CD4-positive, CD25-positive, alpha-beta regulatory T cell (primary cell): Measurements from ENCODE around the gene EFCAB11. TPM values are rescaled to one million over a fixed set of nuclear protein-coding genes. Genes with fewer than 3 reads are reported as not detected.

Experiments
- ATAC-seq, 2 donors: fragments of 150-1000 bp; cut with Tn5 transposase; one replicate each; pipeline ENCODE4 v1.10.0; 2021; ENCODE audit warnings: low read depth in 2 of 2, moderate number of reproducible peaks in 2 of 2, moderate library complexity in 1 of 2
- DNase-seq, 3 donors: peaks; one replicate each; pipeline versions ENCODE4 v3.0.0 to v3.0.0-alpha.2; 2012 to 2022; ENCODE audit warnings: mixed read lengths in 1 of 3
- H3K27ac ChIP-seq: one replicate; pipeline ENCODE4 v1.7.0; 2013; ENCODE audit warnings: mild to moderate bottlenecking, low read length; ENCODE audit not compliant: insufficient read depth, poor library complexity, severe bottlenecking
- H3K27me3 ChIP-seq: one replicate; pipeline ENCODE4 v1.7.0; 2013; ENCODE audit warnings: low read length; ENCODE audit not compliant: control insufficient read depth, insufficient read depth
- H3K36me3 ChIP-seq: one replicate; pipeline ENCODE4 v1.7.0; 2013; ENCODE audit warnings: mild to moderate bottlenecking, low read length, moderate library complexity; ENCODE audit not compliant: control insufficient read depth, insufficient read depth
- H3K4me1 ChIP-seq: 2 replicates; pipeline ENCODE4 v1.7.0; 2013; ENCODE audit warnings: mild to moderate bottlenecking, low read length; ENCODE audit not compliant: insufficient read depth, control insufficient read depth, poor library complexity, severe bottlenecking
- H3K4me3 ChIP-seq: one replicate; pipeline ENCODE4 v1.7.0; 2013; ENCODE audit warnings: low read depth, mild to moderate bottlenecking, low read length, moderate library complexity
- H3K9me3 ChIP-seq, 2 experiments: 1 replicate in 1 of 2; 2 replicates in 1 of 2; pipeline ENCODE4 v1.7.0; 2013; ENCODE audit warnings: low read length in 2 of 2, mild to moderate bottlenecking in 1 of 2, moderate library complexity in 1 of 2; ENCODE audit not compliant: control insufficient read depth in 2 of 2
- H3K27ac Mint-ChIP-seq, 3 donors: one replicate each; pipeline ENCODE4 v1.8.0; 2020 to 2022; ENCODE audit warnings: mild to moderate bottlenecking in 3 of 3, mixed read lengths in 3 of 3, moderate library complexity in 2 of 3
- H3K27me3 Mint-ChIP-seq: one replicate; pipeline ENCODE4 v1.8.0; 2022; ENCODE audit warnings: mild to moderate bottlenecking, mixed read lengths
- H3K36me3 Mint-ChIP-seq: one replicate; pipeline ENCODE4 v1.8.0; 2020; ENCODE audit warnings: mixed read lengths
- H3K4me1 Mint-ChIP-seq, 4 donors: one replicate each; pipeline ENCODE4 v1.8.0; 2020 to 2022; ENCODE audit warnings: mixed read lengths in 4 of 4, mild to moderate bottlenecking in 1 of 4
- H3K4me3 Mint-ChIP-seq, 4 donors: one replicate each; pipeline ENCODE4 v1.8.0; 2020 to 2022; ENCODE audit warnings: mild to moderate bottlenecking in 4 of 4, mixed read lengths in 4 of 4, moderate library complexity in 3 of 4
- H3K9me3 Mint-ChIP-seq, 7 donors: one replicate each; pipeline ENCODE4 v1.8.0; 2020 to 2022; ENCODE audit warnings: mixed read lengths in 7 of 7, mild to moderate bottlenecking in 3 of 7, moderate library complexity in 2 of 7
- polyA plus RNA-seq, 4 donors: library from polyadenylated mRNA; unstranded; fragments of 300-500 nt; fragmentation: Illumina TruSeq; gene quantifications; one replicate each; pipeline ENCODE4 v1.2.3, GENCODE V29; 2021
- total RNA-seq: library from RNA; stranded (reverse); gene quantifications from one replicate; pipeline ENCODE4 v1.2.3, GENCODE V29; 2022

The EFCAB11 gene
- total and polyA plus RNA-seq, 5 donors from 2014 or later = 0.84 to 2.9 (median 1.6) TPM

DNA sequence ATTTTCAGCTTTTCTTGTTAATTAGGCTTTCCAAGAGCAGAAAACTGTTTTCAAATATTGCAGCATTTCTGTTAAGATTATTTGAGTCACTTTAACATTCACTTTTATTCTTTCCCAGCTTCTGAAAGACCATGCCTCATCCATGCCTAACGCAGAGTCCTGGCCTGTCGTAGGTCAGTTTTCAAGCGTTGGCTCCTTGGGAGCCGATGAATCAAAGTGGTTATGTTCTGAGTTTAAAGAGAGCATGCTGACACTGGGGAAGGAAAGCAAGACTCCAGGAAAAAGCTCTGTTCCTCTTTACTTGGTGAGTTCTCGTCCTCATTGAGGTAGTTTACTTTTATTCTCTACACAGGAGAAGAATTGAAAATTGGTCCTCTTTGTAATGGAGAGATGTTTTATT is 34.3 kb upstream of the EFCAB11 start:
- Mint-ChIP-seq H3K4me3 (no peak overlapping the region), H3K27me3 (no peaks in the 10 kb centered on the region), H3K27ac (no peak overlapping the region), H3K36me3 (peaks cover 52% of the 10 kb centered on the region), H3K4me1 (peaks cover 0 to 9% (median 4%) of the 10 kb centered on the region in 4 donors), H3K9me3 (no peaks in the 10 kb centered on the region)
- Histone ChIP-seq H3K36me3 (peaks cover 77% of the 10 kb centered on the region), H3K4me3 (no peak overlapping the region), H3K9me3 (no peaks in the 10 kb centered on the region), H3K4me1 (no peaks in the 10 kb centered on the region), H3K27me3 (no peaks in the 10 kb centered on the region), H3K27ac (no peak overlapping the region)
- no peak for DNase-seq
- no peak for ATAC-seq

DNA sequence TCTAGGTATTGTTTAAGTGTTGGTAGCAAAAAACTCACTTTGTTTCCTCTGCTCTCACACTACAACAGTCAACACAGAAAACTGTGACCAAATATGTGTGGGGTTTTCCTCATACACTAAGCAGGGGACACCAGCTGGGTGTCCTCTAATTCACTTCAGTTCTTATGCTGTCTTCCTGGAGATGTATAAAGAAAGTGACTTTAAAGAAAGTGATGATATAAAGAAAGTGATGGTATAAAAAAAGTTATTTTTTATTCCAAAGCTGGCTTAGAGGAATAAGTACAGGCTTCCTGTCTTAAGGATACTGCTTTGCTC is 32.6 kb upstream of the EFCAB11 start:
- H3K27ac Mint-ChIP-seq = no peak overlapping the region
- H3K4me3 ChIP-seq = no peak overlapping the region
- no peaks in the 10 kb centered on the region for H3K4me1 ChIP-seq
- H3K4me3 Mint-ChIP-seq = no peak overlapping the region
- no peaks in the 10 kb centered on the region for H3K9me3 Mint-ChIP-seq
- no peaks in the 10 kb centered on the region for H3K9me3 ChIP-seq
- peaks cover 0 to 8% (median 3%) of the 10 kb centered on the region in 4 donors for H3K4me1 Mint-ChIP-seq
- no peak for DNase-seq
- H3K27ac ChIP-seq = no peak overlapping the region
- H3K27me3 Mint-ChIP-seq = no peaks in the 10 kb centered on the region
- H3K36me3 ChIP-seq = peaks cover 78% of the 10 kb centered on the region
- H3K27me3 ChIP-seq = no peaks in the 10 kb centered on the region
- ATAC-seq = no peak
- peaks cover 55% of the 10 kb centered on the region for H3K36me3 Mint-ChIP-seq

DNA sequence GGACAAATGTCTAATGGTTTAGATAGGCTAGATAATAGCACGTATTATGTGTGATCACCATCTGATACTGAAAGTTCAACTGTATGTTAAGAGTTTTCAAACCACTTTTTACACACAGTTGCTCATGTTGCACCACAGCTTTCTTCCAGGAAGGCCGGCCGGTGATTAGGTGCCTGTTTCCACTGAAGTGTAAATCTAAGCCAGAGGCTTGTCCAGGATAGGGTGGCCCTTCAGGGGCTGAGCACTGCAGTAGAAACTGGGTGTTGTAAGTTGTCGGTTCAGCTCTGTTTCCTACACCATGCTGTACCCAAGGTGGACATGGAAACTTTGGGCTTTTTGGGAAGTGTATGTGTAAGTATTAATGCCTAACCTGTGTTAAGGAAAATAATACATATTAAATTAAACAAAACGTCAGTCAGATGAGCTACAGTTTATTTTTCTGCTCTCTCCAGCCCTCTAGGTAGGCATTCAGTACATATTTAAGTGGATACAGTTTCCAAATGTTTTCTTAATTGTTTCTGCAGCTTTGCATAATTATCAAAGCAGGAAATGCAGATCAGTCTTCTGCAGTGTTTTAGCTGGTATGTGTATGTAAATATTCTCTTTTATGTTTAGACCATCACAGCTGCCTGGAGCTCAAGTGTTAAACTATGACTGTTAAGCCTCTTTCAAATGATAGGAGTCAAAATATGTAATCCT is 32.1 kb upstream of the EFCAB11 start:
- H3K27me3 ChIP-seq = no peaks in the 10 kb centered on the region
- Mint-ChIP-seq H3K9me3 (no peaks in the 10 kb centered on the region), H3K36me3 (peaks cover 58% of the 10 kb centered on the region), H3K27me3 (no peaks in the 10 kb centered on the region), H3K4me3 (no peak overlapping the region), H3K4me1 (peaks cover 0 to 8% (median 3%) of the 10 kb centered on the region in 4 donors), H3K27ac (no peak overlapping the region)
- H3K4me3 ChIP-seq = no peak overlapping the region
- no peaks in the 10 kb centered on the region for H3K9me3 ChIP-seq
- no peak for ATAC-seq
- no peak for DNase-seq
- no peaks in the 10 kb centered on the region for H3K4me1 ChIP-seq
- H3K36me3 ChIP-seq = peaks cover 81% of the 10 kb centered on the region
- no peak overlapping the region for H3K27ac ChIP-seq

DNA sequence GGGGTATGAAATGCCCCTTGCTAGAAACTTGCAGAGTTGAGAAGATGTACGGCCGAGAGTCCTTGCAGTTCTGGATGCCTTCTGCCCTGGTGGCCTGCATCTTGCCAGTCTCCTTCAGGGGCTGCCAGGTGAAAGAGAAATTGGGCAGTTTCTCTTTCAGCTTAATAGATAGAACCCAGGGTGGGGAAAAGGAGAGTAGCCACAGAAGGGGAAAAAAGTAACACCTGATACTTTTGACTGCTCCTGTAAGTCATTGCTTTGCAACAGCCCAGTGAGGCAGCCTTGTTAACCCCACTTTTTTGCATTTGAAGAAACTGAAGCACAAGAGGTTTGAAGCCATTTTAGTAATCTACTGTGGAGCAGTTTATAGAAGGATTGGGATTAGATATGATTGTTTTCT is 28.8 kb upstream of the EFCAB11 start:
- Histone ChIP-seq H3K27me3 (no peaks in the 10 kb centered on the region), H3K4me1 (no peaks in the 10 kb centered on the region), H3K27ac (no peak overlapping the region), H3K4me3 (no peak overlapping the region), H3K36me3 (peaks cover 78% of the 10 kb centered on the region), H3K9me3 (no peaks in the 10 kb centered on the region)
- Mint-ChIP-seq H3K27me3 (no peaks in the 10 kb centered on the region), H3K27ac (peak overlapping the region in 1 of 3 donors; percentile 31), H3K9me3 (no peaks in the 10 kb centered on the region), H3K4me1 (peaks cover 0 to 8% (median 2%) of the 10 kb centered on the region in 4 donors), H3K4me3 (no peak overlapping the region), H3K36me3 (peaks cover 65% of the 10 kb centered on the region)
- DNase-seq (no peak), ATAC-seq (no peak)

DNA sequence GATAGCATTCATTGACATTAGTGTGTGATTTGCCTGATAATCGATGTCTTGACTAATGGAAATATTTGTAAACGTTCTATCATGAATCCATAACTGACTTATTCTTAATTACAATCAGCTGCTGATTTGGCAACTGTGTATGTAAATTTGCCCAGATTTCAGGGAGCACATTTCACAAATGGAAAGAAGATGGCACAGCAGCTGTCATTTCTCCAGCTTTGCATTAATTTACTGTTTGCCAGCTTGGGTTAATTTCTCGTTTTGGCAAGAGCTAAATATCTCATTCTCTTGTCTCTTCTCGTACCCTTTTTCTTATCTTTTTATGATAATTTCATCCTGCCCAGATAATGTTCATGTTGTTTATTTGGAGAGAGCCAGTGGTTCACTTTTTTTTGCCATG is 24.1 kb upstream of the EFCAB11 start:
- Mint-ChIP-seq H3K4me3 (no peak overlapping the region), H3K4me1 (no peaks in the 10 kb centered on the region), H3K27ac (no peak overlapping the region), H3K27me3 (no peaks in the 10 kb centered on the region), H3K9me3 (no peaks in the 10 kb centered on the region), H3K36me3 (peaks cover 45% of the 10 kb centered on the region)
- ATAC-seq (no peak), DNase-seq (no peak)
- peaks cover 81% of the 10 kb centered on the region for H3K36me3 ChIP-seq
- no peak overlapping the region for H3K27ac ChIP-seq
- no peak overlapping the region for H3K4me3 ChIP-seq
- no peaks in the 10 kb centered on the region for H3K27me3 ChIP-seq
- H3K9me3 ChIP-seq = no peaks in the 10 kb centered on the region
- H3K4me1 ChIP-seq = no peaks in the 10 kb centered on the region

DNA sequence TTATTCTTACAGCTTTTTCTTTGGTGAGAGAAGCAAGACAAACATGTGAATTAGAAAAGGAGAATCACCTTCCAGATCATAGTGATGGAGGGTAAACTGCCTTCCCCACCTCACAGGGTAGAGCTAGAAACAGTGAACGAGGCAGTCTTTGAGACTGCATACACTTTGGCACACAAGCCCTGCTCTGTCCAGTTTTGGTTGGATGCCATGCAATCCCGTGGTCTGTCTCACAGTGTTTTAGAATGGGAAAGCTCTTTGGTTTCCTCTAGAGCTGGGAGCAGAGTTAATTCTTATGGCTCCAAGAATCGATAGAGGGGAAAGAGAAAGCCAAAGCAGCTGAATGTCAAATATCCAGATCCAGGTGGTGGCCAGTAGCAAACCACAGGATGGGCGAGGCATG is 23.1 kb upstream of the EFCAB11 start:
- no peaks in the 10 kb centered on the region for H3K27me3 Mint-ChIP-seq
- H3K4me3 Mint-ChIP-seq = no peak overlapping the region
- Histone ChIP-seq H3K9me3 (no peaks in the 10 kb centered on the region), H3K27me3 (no peaks in the 10 kb centered on the region), H3K36me3 (peaks cover 80% of the 10 kb centered on the region), H3K27ac (no peak overlapping the region), H3K4me3 (no peak overlapping the region), H3K4me1 (no peaks in the 10 kb centered on the region)
- H3K27ac Mint-ChIP-seq = no peak overlapping the region
- no peak for ATAC-seq
- H3K4me1 Mint-ChIP-seq = peaks cover 0 to 3% (median 1%) of the 10 kb centered on the region in 4 donors
- H3K9me3 Mint-ChIP-seq = no peaks in the 10 kb centered on the region
- DNase-seq = no peak
- peaks cover 45% of the 10 kb centered on the region for H3K36me3 Mint-ChIP-seq

DNA sequence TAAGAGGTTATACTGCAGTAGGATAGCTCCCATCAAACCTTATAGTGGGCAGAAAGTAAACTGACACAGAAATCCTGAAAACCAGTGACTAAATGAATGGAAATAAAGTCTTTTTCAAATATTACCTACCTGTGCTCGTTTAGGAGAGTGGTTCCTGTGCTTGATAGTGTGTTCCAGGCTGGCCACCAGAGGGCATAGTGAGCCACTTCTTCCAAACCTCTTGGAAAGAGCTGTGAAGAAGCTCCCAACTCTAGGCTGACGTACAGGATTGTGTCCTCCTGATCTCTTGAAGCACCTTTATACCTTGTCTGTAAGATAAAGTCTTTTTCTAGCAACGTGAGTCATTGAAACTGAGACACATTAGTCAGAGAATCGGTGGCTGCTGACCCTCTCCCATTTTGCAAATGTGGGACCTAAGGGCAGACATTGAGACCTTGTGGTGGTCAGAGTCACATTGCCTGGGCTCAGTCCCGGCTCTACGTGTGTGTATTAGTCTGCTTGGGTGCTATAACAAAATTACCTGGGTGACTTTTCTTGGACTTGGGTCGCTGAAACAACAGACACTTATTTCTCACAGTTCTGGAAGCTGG is 18.8 kb upstream of the EFCAB11 start:
- H3K36me3 ChIP-seq = peaks cover 75% of the 10 kb centered on the region
- H3K9me3 ChIP-seq = no peaks in the 10 kb centered on the region
- H3K4me3 Mint-ChIP-seq = no peak overlapping the region
- DNase-seq = peak; percentile 10 to 68 (median 42)
- no peaks in the 10 kb centered on the region for H3K4me1 ChIP-seq
- H3K36me3 Mint-ChIP-seq = peaks cover 36% of the 10 kb centered on the region
- H3K27me3 Mint-ChIP-seq = no peaks in the 10 kb centered on the region
- ATAC-seq = no peak
- H3K27ac ChIP-seq = no peak overlapping the region
- H3K4me3 ChIP-seq = no peak overlapping the region
- H3K4me1 Mint-ChIP-seq = peaks cover 0 to 3% (median 1%) of the 10 kb centered on the region in 4 donors
- H3K9me3 Mint-ChIP-seq = no peaks in the 10 kb centered on the region
- peak overlapping the region in 1 of 3 donors; percentile 25 for H3K27ac Mint-ChIP-seq
- no peaks in the 10 kb centered on the region for H3K27me3 ChIP-seq

DNA sequence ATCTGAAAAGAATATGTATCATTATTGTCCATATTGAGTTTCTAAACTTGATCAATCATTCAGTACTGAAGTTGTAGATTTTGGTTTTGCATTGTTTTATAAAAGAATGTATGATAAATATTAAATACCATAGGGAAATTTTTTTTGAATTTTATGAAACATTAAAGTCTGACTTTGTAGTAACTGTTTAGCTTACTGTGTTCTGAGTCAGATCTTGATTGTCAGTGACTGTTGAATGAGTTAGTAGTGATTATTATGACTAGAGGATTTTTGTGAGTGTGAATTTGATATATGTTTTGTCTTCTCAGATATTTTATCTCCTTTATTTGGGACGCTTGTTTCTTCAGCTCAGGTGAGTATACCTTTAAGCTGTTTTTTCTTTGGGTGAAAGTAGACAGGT is 11.3 kb upstream of the EFCAB11 start:
- Histone ChIP-seq H3K4me3 (no peak overlapping the region), H3K27me3 (no peaks in the 10 kb centered on the region)
- peaks cover 56% of the 10 kb centered on the region for H3K36me3 Mint-ChIP-seq

More for the DNA sequence above, 11.3 kb upstream of the EFCAB11 start:
- ATAC-seq = no peak
- Mint-ChIP-seq H3K4me1 (peaks cover 9 to 40% (median 32%) of the 10 kb centered on the region in 4 donors), H3K27me3 (no peaks in the 10 kb centered on the region), H3K27ac (peak overlapping the region in 1 of 3 donors; percentile 0), H3K9me3 (no peaks in the 10 kb centered on the region), H3K4me3 (no peak overlapping the region)
- no peak for DNase-seq
- H3K9me3 ChIP-seq = no peaks in the 10 kb centered on the region
- H3K36me3 ChIP-seq = peaks cover 63% of the 10 kb centered on the region
- no peak overlapping the region for H3K27ac ChIP-seq
- peaks cover under 1% of the 10 kb centered on the region for H3K4me1 ChIP-seq
